Measurements from ENCODE around the gene GAK.

GAK gene

DNA sequence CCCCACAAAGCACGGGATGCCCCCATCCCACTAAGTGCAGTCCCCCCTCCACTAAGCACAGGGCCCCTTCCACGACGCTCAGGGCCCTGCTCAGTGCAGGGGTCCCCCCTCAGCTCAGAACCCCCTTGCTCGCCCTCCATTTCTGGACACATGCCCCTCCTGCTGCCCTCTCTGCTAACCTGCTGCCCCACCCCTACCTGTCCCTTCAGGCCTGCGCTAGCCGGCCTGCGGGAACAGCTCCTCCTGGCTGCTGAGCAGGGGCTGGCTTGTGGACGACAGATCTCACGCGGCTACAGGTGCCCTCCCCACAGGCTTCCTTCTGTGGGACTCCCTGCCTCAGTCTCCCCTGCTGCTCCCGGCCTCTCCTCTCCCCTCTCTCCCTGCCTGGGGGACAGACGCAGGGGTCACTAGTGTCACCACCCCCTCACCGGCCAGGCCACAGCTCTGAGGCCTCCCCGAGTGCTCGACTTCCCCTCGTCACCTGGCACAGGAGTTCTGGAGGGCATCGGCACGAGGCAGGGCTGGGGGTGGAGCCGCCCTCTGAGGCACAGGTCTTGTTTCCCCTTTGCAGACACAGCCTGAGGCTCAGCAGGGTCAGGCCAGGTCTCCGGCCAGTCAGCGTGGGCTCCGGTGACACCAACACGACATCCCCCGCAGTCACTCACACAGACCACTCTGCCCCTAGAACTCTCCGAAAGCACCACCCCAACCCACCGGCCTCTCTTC is 21.6 kb downstream of the GAK start:
- no peak for DNase-seq (ENCODE audit: low read depth)
- TF ChIP-seq, protein P1, sequence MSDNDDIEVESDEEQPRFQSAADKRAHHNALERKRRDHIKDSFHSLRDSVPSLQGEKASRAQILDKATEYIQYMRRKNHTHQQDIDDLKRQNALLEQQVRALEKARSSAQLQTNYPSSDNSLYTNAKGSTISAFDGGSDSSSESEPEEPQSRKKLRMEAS (IDR thresholded peaks at IDR 0.05; ENCODE audit: low read depth, low read length) = no peak
- H3K4me3 ChIP-seq (ENCODE audit: low read depth, low read length) = no peak overlapping the region

DNA sequence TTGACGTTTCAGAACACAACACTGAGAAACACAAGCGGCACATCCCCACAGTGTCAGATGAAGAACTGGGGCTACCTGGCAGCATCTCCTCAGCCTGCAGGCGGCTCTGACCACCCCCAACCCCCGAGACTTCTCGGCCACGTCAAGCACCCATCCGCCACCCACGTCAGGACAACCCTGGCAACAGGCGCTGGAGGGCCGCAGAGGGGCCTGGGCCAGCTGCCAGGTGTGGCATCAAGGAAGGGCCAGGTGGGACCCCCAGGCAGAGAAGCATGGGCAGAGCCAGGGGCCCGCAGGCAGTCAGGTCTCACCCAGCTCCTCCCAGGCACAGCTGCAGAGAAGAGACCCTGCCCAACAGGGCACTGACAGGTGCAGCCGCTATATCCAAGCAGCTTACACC is 22.3 kb downstream of the GAK start:
- DNase-seq (ENCODE audit: low read depth) = no peak
- TF ChIP-seq, protein P1 (IDR thresholded peaks at IDR 0.05; ENCODE audit: low read depth, low read length) = no peak

DNA sequence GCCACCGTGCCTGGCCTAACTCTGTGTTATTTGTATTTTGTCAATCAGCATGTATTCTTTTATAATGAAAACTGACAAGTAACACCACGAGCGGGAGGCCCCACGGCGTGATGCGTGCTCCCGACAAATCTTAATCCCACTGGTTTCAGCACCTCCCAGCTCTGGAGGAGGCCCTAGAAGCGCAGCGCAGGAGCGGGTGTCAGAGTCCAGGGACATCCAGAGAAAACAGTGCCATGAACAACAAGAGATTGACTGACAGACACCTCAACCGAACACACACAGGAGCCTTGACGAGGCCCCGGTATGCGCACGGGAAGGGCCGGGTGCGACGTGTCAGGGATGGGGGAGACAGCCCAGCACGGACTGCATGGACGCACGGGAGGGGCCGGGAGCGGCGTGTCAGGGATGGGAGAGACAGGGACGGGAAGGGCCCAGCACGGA is 23.0 kb downstream of the GAK start:
- H3K4me3 ChIP-seq (ENCODE audit: low read depth, low read length) = no peak overlapping the region
- TF ChIP-seq, protein P1 (IDR thresholded peaks at IDR 0.05; ENCODE audit: low read depth, low read length) = no peak
- no peak for TF ChIP-seq MYC (IDR thresholded peaks at IDR 0.05; ENCODE audit: low read depth, low read length)
- TF ChIP-seq POLR2A (IDR thresholded peaks at IDR 0.05; ENCODE audit: extremely low read depth, insufficient read length) = no peak
- TF ChIP-seq, protein P2, sequence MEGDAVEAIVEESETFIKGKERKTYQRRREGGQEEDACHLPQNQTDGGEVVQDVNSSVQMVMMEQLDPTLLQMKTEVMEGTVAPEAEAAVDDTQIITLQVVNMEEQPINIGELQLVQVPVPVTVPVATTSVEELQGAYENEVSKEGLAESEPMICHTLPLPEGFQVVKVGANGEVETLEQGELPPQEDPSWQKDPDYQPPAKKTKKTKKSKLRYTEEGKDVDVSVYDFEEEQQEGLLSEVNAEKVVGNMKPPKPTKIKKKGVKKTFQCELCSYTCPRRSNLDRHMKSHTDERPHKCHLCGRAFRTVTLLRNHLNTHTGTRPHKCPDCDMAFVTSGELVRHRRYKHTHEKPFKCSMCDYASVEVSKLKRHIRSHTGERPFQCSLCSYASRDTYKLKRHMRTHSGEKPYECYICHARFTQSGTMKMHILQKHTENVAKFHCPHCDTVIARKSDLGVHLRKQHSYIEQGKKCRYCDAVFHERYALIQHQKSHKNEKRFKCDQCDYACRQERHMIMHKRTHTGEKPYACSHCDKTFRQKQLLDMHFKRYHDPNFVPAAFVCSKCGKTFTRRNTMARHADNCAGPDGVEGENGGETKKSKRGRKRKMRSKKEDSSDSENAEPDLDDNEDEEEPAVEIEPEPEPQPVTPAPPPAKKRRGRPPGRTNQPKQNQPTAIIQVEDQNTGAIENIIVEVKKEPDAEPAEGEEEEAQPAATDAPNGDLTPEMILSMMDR (IDR thresholded peaks at IDR 0.05; ENCODE audit: low read depth, low read length) = no peak
- DNase-seq (ENCODE audit: low read depth) = no peak

More for the DNA sequence above, 22.3 kb downstream of the GAK start:
- no peak overlapping the region for H3K4me3 ChIP-seq (ENCODE audit: low read depth, low read length)

DNA sequence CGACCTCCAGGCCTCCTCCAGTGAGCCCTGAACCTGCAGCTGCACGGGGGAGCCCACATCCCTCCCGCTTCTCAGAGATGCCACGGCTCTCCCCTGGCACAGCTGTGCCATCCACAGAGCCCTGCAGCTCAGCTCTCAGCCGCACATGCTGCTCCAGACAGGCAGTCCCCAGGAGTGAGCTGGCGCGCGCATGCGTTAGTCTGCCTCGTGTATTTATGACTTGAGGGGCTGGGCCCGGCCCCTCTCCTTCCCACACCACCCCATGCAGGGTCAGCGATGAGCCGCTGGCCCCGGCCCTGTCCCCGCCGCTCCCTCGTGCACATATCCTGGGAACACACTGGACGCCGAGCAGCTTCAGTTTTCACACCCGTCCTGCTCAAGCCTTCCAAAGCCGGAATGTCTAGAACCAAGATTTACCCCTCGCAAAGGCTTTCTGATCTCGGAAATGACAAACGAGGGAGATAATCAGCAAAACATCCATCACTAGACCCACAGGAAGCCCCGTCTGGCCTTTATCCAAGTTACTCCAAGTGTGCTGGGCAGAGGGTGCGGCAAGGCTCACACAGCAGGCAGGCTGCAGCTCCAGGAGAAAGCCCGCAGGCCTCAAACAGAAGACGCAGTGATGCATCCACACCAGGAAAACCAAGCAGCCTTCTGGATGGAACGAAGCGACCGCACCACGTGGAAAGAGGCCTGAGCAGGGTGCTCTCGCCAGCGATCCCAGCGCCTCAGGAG is 24.3 kb downstream of the GAK start:
- TF ChIP-seq, protein P2 (IDR thresholded peaks at IDR 0.05; ENCODE audit: low read depth, low read length) = no peak
- no peak for TF ChIP-seq MYC (IDR thresholded peaks at IDR 0.05; ENCODE audit: low read depth, low read length)
- TF ChIP-seq POLR2A (IDR thresholded peaks at IDR 0.05; ENCODE audit: extremely low read depth, insufficient read length) = no peak
- no peak overlapping the region for H3K4me3 ChIP-seq (ENCODE audit: low read depth, low read length)
- no peak for DNase-seq (ENCODE audit: low read depth)

DNA sequence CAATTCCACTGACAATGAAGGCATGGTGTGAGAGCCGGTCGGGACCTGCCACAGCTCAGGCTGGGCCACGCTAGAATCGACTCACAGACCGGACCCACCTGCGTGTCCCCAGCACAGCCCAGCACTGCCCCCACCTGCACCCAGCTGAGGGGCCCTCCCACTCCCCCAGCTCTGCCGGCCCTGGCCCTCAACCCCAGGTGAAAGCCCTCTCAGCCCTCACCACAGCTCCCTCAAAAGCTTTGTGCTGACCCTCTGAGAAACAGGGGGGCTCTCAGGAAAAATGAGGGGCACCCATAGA is 25.1 kb downstream of the GAK start:
- no peak overlapping the region for H3K4me3 ChIP-seq (ENCODE audit: low read depth, low read length)
- DNase-seq (ENCODE audit: low read depth) = no peak
- TF ChIP-seq, protein P2 (IDR thresholded peaks at IDR 0.05; ENCODE audit: low read depth, low read length) = no peak
- TF ChIP-seq, protein P1 (IDR thresholded peaks at IDR 0.05; ENCODE audit: low read depth, low read length) = no peak
- TF ChIP-seq MYC (IDR thresholded peaks at IDR 0.05; ENCODE audit: low read depth, low read length) (no peak), POLR2A (IDR thresholded peaks at IDR 0.05; ENCODE audit: extremely low read depth, insufficient read length) (no peak)

DNA sequence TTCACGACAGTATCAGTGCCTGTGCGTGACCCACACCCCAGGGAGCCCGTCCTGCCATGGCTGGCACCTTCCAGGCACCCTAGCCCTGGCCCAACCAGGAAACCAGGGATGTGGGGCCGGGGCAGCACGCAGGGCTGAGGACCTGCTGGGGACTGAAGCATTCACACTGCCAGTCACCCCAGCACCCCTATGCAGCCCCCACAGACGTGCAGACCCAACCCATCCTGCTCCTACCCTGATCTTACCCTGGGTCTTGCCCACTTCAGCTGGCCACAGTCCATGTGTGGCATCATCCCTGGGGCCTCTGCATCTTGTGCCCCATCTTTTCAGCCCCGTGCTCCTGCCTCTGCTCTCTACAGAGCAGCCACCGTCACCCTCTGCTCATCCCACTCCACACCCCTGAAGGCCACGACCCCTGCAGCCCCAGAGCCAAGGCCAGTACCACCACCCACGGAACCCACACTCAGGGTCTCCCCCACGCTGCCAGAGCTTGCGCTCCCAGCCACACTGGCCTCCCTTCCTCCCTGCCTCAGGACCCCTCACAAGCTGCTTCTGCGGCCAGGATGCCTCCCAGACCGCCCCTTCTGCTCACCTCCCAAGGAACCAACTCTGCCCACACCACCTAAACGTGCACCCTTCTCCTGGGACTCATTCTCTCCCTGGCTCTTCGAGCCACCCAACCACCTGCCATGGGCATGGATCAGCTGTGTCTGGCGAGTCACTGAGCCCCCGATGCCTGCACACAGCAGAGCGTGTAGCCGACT is 25.6 kb downstream of the GAK start:
- no peak for DNase-seq (ENCODE audit: low read depth)
- TF ChIP-seq, protein P2 (IDR thresholded peaks at IDR 0.05; ENCODE audit: low read depth, low read length) = no peak
- TF ChIP-seq, protein P1 (IDR thresholded peaks at IDR 0.05; ENCODE audit: low read depth, low read length) = no peak
- TF ChIP-seq POLR2A (IDR thresholded peaks at IDR 0.05; ENCODE audit: extremely low read depth, insufficient read length) = no peak
- TF ChIP-seq MYC (IDR thresholded peaks at IDR 0.05; ENCODE audit: low read depth, low read length) = no peak
- H3K4me3 ChIP-seq (ENCODE audit: low read depth, low read length) = no peak overlapping the region

Data from NB4 (cell line).